HG03558 (cell line): Measurements from ENCODE around the gene ENAH.

Experiments
- ATAC-seq: cut with Tn5 transposase; IDR thresholded peaks from one replicate; pipeline ENCODE4 v1.9.1; 2021; ENCODE audit warnings: moderate number of reproducible peaks; ENCODE audit not compliant: unreplicated experiment; ENCODE audit errors: extremely low read depth

The ENAH gene

GRCh38 chr1:225447650-225448089 lies 205.3 kb downstream of the ENAH start:
- ATAC-seq, result no peak

- ATAC-seq, result no peak
Measured at GRCh38 chr1:225446981-225447615, 205.8 kb downstream of the ENAH start.

- no peak for ATAC-seq
Measured at GRCh38 chr1:225446595-225446960, 206.3 kb downstream of the ENAH start.

GRCh38 chr1:225445639-225446594 lies 207.0 kb downstream of the ENAH start:
- ATAC-seq, result no peak

- ATAC-seq, result no peak
Measured at GRCh38 chr1:225442123-225442505, 210.8 kb downstream of the ENAH start.

- ATAC-seq, result no peak
Measured at GRCh38 chr1:225441314-225442122, 211.4 kb downstream of the ENAH start.

GRCh38 chr1:225440380-225441221 lies 212.3 kb downstream of the ENAH start:
- no peak for ATAC-seq

DNA sequence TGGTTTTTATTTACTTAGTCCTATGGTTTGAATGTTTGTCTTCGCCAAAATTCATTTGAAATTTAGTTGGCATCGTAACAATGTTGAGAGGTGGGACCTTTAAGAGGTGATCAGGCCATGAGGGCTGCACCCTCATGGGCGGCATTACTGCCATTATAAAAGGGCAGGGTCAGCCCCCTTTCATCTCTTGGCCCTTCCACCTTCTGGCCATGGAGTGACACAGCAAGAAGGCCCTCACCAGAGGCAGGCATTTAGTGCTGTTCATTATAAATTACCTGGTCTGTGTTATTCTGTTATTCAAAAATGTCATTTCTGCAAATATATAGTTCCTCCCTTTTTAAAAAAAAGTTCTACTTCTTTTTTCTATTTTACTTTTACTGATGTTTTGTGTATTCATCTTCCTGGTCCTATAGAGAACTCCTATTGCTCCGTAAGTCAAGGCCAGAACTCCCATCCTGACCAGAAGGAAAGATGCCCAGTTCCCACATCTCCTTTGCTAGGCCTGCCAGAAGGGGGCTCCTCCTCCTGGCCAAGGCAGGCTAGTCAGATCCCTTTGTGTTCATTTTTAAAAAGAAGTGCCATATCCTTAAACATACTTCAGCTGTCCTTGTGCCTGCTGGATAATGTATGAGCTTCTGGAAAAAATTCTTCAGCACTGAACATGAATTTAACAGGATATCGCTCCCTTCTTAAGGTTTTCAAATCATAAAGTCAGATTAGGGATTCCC lies 215.0 kb downstream of the ENAH start:
- no peak for ATAC-seq
